ENCODE results near the gene ACTA2. TPM values are rescaled to one million over a fixed set of nuclear protein-coding genes. Genes with fewer than 3 reads are reported as not detected.

ACTA2 gene
- total and polyA plus RNA-seq, 9 donors: 154 to 5,219 (median 777) TPM

DNA sequence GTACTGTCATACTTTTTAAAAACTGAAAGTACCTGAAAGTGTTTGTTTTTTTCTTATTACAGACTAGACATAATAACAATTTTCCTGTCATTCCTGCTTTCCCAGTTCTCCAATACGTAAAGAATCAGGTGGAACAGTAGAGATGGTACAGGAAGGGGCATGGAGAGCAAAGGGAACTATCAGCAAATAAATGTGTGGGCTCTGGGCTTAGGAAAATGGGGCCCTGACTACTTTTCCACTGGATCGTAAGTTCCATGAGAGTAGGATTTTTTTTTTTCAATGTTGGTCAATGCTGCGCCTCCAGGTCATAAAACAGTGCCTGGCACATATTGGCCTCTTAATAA, 22.8 kb upstream of the ACTA2 start:
- H3K27me3 ChIP-seq: no peaks in the 10 kb centered on the region
- H3K4me1 ChIP-seq (ENCODE audit: insufficient read depth): peaks cover 20% of the 10 kb centered on the region
- peak overlapping the region; percentile 54 for H3K27ac ChIP-seq
- intact Hi-C loops (cut with DNase I): no loop called here
- no peaks in the 10 kb centered on the region for H3K9me3 ChIP-seq
- TF ChIP-seq EP300 (IDR thresholded peaks at IDR 0.05): no peak
- TF ChIP-seq, protein P1, sequence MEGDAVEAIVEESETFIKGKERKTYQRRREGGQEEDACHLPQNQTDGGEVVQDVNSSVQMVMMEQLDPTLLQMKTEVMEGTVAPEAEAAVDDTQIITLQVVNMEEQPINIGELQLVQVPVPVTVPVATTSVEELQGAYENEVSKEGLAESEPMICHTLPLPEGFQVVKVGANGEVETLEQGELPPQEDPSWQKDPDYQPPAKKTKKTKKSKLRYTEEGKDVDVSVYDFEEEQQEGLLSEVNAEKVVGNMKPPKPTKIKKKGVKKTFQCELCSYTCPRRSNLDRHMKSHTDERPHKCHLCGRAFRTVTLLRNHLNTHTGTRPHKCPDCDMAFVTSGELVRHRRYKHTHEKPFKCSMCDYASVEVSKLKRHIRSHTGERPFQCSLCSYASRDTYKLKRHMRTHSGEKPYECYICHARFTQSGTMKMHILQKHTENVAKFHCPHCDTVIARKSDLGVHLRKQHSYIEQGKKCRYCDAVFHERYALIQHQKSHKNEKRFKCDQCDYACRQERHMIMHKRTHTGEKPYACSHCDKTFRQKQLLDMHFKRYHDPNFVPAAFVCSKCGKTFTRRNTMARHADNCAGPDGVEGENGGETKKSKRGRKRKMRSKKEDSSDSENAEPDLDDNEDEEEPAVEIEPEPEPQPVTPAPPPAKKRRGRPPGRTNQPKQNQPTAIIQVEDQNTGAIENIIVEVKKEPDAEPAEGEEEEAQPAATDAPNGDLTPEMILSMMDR (IDR thresholded peaks at IDR 0.05): no peak
- no peak for TF ChIP-seq POLR2A (IDR thresholded peaks at IDR 0.05)
- H3K4me3 ChIP-seq: peak overlapping the region; percentile 39
- no peaks in the 10 kb centered on the region for H3K36me3 ChIP-seq
- WGBS, 3 donors: 42 to 47% (median 44%) methylated on average over 3 of the region's 3 CpGs
- no peak for DNase-seq

DNA sequence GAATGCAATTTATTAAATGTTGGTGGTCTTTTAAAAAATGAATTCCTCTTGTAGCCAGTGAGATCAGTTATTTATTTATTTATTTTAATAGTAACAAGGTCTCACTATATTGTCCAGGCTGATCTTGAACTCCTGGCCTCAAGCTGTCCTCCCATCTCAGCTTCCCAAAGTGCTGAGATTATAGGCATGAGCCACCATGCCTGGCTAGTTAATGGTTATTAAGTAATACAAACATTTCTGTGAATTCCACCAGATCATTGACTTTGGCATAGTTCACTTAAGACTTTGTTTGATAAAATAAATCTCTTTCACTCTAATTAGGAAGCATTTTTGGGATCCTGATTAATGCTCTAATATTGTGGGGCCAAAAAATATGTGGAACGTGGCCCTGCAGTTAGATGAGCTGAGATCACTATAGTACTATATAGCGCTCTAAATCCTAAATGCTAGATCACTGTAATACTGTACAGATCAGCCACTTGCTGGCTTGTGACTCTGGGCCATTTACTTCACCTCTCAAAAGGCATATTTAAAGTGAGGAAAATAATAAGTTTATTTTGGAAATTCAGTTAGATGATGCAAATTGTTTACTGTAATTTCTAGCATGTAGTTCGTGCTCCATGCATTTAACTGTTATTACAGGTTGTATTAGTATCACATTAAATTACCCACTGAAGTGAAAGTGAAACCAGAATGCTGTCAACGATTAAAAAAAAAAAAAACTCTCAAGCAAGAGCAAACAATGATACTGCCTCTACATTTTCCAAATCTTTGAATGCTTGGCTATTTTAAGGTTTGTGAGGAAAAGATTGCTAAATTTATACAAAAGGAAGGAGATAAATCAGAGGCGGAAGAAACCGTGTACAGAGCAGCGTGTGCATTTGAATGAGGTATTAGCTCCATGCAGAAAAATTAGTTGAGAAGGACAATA, 22.1 kb upstream of the ACTA2 start:
- no peaks in the 10 kb centered on the region for H3K9me3 ChIP-seq
- peak overlapping the region; percentile 54 for H3K27ac ChIP-seq
- H3K4me3 ChIP-seq: peak overlapping the region; percentile 39
- H3K27me3 ChIP-seq: no peaks in the 10 kb centered on the region
- 5 to 8% (median 7%) methylated on average over 7 of the region's 7 CpGs for WGBS, 3 donors
- intact Hi-C loops (cut with DNase I): no loop called here
- H3K36me3 ChIP-seq: no peaks in the 10 kb centered on the region
- no peak for DNase-seq
- H3K4me1 ChIP-seq (ENCODE audit: insufficient read depth): peaks cover 19% of the 10 kb centered on the region
- TF ChIP-seq EP300 (IDR thresholded peaks at IDR 0.05) (no peak), POLR2A (IDR thresholded peaks at IDR 0.05) (no peak)
- TF ChIP-seq, protein P1 (IDR thresholded peaks at IDR 0.05): no peak

DNA sequence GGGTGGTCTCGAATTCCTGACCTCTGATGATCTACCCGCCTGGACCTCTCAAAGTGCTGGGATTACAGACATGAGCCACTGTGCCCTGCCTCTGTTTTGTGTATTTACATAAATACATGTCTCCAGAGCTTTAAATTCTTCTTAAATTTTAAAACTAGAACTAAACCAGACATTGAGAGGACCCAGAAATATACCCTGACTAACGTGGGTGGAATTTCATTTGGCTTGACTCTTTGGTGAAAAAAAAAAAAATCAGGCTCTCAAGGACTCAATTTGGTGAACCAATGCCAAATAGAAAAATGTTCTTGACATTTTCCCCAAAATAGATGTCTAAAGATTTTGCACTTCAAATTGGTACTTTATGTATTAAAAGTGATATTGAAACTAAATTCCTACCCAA, 21.4 kb upstream of the ACTA2 start:
- DNase-seq: no peak
- Histone ChIP-seq H3K27ac (peak overlapping the region; percentile 54), H3K9me3 (no peaks in the 10 kb centered on the region), H3K36me3 (no peaks in the 10 kb centered on the region), H3K4me3 (peak overlapping the region; percentile 39), H3K4me1 (ENCODE audit: insufficient read depth) (peaks cover 16% of the 10 kb centered on the region), H3K27me3 (no peaks in the 10 kb centered on the region)
- no peak for TF ChIP-seq POLR2A (IDR thresholded peaks at IDR 0.05)
- no peak for TF ChIP-seq EP300 (IDR thresholded peaks at IDR 0.05)
- TF ChIP-seq, protein P1 (IDR thresholded peaks at IDR 0.05): no peak
- intact Hi-C loops (cut with DNase I): no loop called here
- WGBS, 3 donors: 43 to 55% (median 45%) methylated on average over 3 of the region's 3 CpGs

DNA sequence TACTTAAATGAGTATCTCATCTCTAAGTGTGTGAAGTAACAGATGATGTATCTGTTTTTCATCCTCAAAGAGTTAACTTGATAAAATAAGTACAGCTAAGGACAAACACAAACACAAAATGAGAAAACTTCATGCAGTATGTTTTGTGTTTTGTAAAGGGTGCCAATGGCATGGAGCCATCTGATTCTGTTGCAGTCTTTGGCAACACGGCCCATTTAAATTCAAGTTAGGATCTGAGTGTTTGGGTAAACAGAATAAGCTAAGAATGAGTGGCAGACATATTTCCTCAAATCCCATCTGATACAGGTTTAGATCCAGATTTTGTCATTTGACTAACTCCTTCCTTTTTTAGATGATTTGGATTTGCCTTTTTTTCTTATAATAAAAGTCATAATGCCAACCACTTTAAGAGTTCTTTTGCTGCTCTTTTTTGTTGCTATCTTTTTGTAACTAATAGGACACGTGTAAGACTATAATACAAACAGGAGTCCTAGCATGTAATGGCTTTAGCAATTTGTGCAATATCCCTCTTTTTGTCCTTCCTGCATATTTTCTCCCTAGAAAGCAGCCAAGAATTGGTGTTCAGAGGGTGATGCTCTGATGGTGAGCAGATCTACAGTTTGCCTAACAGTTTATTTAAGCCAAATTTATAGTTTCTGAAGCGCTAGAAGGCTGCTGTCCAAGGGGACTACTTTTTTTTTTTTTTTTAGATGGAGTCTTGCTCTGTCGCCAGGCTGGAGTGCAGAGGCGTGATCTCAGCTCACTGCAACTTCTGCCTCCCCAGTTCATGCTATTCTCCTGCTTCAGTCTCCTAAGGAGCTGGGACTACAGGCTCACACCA, 18.9 kb upstream of the ACTA2 start:
- peak overlapping the region in 1 of 2 donors; percentile 13 for H3K27ac ChIP-seq
- H3K27me3 ChIP-seq: no peaks in the 10 kb centered on the region
- no peak overlapping the region for H3K4me3 ChIP-seq
- H3K4me1 ChIP-seq (ENCODE audit: insufficient read depth): peaks cover 21% of the 10 kb centered on the region
- no peaks in the 10 kb centered on the region for H3K36me3 ChIP-seq
- WGBS, 3 donors: 16 to 26% (median 20%) methylated on average over 5 of the region's 5 CpGs
- no peaks in the 10 kb centered on the region for H3K9me3 ChIP-seq
- TF ChIP-seq POLR2A (IDR thresholded peaks at IDR 0.05) (no peak), EP300 (IDR thresholded peaks at IDR 0.05) (no peak)
- TF ChIP-seq, protein P1 (IDR thresholded peaks at IDR 0.05): no peak
- intact Hi-C loops (cut with DNase I): no loop called here
- DNase-seq: no peak
